Islet of Langerhans (tissue), 1 donor: ENCODE data around the gene BRD8.
"Not testable (repeated sequence)": the region's sequence is repeated elsewhere in the genome, so short reads cannot be mapped to it uniquely, and the experiment has no call there.

Experiments used
- FAIRE-seq: peaks from one replicate; lab custom pipeline; 2011; peaks lifted over from hg19 to GRCh38; lab: Jason Lieb, UNC

Gene BRD8

GRCh38 chr5:138178516-138179276, at the start of gene BRD8, which contains the start of gene KIF20A:
BRD8 (minus strand) TSS chr5:138178630; CDS start chr5:138178614, 16 bp downstream.
KIF20A (plus strand) TSS chr5:138179112; CDS start chr5:138179681, 569 bp downstream.
- FAIRE-seq: peak; percentile 86

DNA sequence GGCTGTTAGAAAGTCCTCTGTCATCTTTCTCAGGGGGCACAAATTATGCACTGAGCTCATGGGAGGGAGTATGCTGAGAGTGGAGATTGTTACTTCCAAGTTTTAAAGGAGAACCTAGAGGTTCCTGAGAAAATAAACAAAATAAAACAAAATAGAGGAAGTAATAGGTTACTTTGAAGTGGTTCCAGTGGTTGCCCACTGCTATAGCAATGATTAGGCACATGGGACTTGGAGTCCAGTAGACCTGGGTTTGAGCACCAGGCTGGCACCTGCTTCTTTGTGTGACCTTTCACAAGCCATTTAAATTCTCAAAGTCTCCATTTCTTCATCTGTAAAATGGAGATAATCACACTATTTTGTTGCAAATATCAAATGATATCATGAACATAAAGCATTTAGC, 48.5 kb upstream of the BRD8 start:
- FAIRE-seq: no peak

- FAIRE-seq: no peak
Observed at GRCh38 chr5:138224712-138225111, 46.3 kb upstream of the BRD8 start.

GRCh38 chr5:138223532-138223931, 45.1 kb upstream of the BRD8 start:
- FAIRE-seq: no peak

DNA sequence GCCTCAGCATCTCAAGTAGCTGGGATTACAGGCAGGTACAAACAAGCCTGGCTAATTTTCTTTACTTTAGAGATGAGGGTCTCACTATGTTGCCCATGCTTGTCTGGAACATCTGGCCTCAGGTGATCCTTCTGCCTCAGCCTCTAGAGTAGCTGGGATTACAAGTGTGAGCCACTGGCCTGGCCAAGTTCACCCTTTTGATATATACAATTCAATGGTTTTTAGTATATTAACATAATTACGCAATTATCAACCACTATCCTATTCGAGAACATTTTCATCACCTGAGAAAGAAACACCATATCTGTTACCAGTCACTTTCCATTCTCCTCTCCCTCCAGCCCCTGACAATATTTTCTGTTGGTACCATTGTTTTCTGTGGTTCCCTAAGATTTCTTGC, 38.4 kb upstream of the BRD8 start:
- FAIRE-seq: no peak

DNA sequence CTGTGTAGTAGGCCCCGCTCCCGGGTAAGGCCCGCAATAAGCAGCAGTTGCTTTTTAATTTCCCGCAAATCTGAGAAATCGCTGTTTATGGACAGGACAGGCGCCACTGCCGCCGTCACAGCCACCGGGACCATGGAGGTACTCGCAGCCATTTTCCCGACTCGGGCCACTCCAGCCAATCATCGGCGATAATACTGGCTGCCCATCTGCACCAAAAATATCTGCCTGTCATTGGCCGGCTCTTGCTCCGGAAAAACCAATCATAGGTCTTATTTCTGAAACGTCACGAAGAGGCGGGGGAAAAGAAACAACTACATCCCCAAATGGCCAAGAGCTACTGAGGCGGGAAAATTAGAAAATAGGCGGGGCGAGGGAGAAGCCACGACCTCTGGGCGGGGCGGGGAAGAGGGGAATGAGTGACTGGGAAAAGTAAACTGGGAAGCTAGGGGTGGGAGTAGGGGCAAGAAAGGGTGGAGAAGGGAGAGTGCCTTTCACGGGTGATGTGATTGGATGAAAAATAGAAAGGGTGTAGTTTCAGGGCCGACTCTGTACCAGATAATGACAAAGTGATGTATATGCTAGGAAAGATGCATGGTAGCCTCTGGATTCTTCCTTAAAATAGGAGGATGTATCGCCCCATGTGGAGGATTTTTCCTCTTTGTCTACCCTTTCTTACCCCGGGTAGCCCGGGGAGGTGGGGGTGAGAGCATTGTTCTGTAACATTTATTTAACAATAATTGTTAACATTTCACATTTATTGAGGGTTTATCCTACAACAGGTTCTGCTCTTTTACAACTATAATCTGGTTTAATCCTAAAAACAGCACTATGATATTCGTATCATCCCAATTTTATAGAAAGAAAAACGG, 35.0 kb upstream of the BRD8 start, which contains the start of gene CDC23:
Gene CDC23 (minus strand): TSS at position 163 of the 869 bp plus-strand sequence. CDS start 11 bp downstream, at position 152.
- peak; percentile 97 for FAIRE-seq

- FAIRE-seq: no peak
Observed at GRCh38 chr5:138212828-138213160, 34.4 kb upstream of the BRD8 start.

DNA sequence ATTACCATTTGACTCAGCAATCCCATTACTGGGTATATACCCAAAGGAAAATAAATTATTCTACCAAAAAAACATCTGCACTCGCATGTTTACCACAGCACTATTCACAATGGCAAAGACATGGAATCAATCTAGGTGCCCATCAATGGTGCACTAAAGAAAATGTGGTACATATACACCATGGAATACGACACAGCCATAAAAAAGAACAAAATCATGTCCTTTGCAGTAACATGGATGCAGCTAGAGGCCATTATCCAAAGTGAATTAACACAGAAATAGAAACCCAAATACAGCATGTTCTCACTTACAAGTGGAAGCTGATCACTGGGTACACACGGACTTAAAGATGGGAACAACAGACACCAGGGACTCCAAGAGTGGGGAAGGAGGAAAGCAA, 32.6 kb upstream of the BRD8 start:
- no peak for FAIRE-seq

DNA sequence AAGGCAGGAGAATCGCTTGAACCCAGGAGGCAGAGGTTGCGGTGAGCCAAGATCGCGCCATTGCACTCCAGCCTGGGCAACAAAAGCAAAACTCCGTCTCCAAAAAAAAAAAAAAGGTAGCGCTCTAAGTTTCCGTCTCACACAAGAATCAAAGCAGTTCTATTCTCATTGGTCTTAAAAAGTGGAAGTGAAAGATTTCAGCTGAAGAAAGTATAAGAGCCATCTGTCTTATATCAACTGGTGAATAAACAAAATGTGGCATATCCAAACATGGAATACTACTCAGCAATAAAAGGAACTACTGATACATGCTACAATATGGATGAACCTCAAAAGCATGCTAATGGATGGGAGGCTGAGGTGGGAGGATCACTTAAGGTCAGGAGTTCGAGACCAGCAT, 15.4 kb upstream of the BRD8 start:
- not testable (repeated sequence) for FAIRE-seq

- no peak for FAIRE-seq
Observed at GRCh38 chr5:138192826-138193225, 14.4 kb upstream of the BRD8 start.

- no peak for FAIRE-seq
Observed at GRCh38 chr5:138188626-138189025, 10.2 kb upstream of the BRD8 start.

- FAIRE-seq: no peak
Observed at GRCh38 chr5:138186002-138186447, 7.6 kb upstream of the BRD8 start.

DNA sequence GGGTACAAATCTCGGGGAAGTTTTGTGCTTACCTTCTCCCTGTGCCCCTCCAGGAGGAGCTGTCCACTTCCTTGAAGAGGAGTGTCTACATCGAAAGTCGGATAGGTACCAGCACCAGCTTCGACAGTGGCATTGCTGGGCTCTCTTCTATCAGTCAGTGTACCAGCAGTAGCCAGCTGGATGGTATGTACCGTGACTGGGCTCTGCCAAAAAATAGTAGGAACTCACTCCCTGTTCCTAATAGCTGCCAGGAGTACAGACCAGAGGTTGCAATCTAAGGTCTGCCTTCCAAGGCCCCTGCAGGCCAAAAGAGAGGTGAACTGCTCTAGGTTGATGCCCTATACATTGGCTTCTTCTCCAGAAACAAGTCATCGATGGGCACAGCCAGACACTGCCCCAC, 4.4 kb upstream of the BRD8 start:
- FAIRE-seq: no peak

DNA sequence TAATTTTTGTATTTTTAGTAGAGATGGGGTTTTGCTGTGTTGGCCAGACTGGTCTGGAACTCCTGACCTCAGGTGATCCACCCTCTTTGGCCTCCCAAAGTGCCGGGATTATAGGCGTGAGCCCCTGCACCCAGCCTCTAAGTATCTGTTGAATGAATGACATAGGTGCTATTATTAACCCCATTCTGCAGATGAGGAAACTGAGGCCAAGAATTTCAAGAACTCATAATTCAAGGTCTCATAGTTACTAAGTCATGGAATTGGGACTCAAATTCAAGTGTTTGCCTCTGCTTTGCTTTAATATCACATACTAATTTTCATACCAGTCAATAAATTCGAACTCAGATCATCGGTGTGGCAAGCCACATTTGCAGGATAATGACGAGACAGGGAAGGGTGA, 2.4 kb upstream of the BRD8 start:
- FAIRE-seq: no peak

DNA sequence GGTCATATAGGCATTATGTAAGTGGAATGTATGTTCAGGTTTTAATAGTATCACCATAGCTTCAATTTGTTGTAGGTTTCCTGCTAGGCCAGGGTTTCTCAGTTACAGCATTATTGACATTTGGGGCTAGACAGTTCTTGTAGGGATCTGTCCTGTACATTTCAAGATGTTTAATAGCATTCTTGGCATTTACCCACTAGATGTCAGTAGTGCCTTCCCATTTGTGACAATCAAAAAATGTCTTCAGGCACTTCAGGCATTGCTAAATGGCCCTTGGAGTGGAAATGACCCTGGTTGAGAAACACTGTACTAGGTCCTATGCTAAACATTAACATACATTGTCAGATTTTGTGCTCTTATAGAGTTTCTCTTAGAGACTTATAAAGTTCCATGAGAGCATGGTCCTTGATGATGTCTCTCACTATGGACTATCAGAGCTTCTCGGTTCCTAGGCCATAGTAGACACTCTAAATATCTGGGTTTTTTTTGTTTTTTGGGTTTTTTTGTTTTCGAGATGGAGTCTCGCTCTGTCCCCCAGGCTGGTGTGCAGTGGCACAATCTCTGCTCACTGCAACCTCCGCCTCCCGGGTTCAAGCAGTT, 1.9 kb upstream of the BRD8 start:
- FAIRE-seq: no peak

DNA sequence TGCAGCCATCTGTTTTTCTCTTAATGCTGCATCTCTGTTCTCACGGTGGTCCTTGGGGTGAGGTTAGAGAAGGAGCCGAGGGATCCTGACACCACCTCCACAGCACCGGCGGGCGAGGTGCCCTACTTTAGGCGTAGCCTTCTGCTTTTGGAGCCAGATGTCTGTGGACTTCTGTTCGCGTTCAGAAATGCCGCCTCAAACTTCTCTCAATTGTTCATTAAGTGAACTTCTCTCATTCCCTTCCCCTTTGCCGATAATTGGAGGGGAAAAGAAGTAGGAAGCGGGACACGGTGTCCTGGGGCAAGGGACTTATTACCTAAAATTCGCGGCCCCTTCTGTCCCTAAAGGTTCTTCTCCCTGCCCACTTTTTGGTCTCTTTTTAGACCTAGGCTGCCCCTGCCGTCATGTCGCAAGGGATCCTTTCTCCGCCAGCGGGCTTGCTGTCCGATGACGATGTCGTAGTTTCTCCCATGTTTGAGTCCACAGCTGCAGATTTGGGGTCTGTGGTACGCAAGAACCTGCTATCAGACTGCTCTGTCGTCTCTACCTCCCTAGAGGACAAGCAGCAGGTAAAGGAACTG, 937 bp upstream of the BRD8 start:
- no peak for FAIRE-seq

DNA sequence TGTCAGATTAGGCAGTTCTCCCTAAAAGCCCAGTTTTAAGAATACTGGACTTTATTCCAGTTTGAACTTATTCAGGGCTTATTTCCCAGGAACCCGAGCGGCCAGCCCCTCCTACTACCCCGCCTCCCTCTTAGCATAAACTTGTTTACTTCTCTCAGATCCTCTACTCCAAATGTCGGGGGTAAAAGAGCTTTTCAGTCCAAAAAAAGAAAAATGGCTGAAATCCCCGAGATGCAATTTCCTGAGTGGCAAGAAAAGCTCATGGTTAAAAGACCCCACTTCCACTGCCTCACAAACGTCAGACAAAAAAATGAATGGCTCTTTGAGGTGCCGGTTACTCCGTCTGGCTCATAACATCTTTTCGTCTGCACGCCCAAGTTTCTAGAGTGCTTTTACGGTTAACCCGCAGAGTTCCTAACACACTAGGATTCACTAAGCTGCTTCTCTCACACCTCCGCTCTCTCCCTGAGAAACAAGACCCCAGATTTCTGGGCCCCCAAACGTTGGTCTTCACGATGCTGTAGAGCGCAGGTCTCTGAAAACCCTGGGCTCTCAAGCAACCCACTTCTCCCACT, 402 bp downstream of the BRD8 start:
- no peak for FAIRE-seq

DNA sequence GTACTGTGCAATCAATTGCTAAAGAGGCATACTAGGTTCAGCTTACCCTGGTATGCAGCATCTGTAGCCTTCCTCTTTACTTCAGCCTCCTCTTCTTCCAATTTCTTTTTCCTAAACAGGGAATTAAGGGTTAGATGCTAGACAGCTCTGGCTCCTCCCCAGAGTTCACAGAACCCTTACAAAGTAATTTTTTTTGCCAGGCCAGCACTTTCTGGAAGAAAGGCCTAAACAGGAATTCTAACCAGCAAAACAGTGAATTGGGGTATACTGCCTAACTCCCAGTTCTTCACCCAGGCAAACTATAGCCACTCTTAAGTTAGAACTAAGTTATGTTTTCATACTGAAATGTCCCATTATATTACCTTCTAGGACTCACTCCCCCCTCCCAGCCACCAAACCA, 8.1 kb downstream of the BRD8 start:
- FAIRE-seq: no peak

- no peak for FAIRE-seq
Observed at GRCh38 chr5:138169124-138169523, 9.3 kb downstream of the BRD8 start.

GRCh38 chr5:138163721-138164120, 14.7 kb downstream of the BRD8 start:
- no peak for FAIRE-seq

DNA sequence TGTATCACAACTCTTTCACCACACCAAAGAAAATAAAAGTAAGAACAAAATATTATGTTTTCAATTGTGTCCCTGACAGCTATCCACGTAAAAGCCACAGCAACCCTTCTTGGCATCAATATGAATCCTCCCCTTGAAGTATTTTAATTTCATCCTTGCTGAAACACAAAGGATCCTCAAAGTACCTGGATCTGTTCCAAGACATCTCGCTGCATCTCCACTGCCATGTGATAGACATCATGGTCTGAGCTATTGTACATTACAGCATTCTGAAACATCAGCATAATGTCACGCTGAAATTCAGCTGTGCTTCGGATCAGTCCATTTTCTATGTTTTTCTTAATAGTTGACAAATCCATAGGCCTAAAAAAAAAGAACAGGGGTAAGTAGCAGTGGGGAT, 17.7 kb downstream of the BRD8 start:
- no peak for FAIRE-seq

GRCh38 chr5:138159666-138160065, 18.8 kb downstream of the BRD8 start:
- no peak for FAIRE-seq
